K562 (cell line): ENCODE results near the gene ZNF672.

Experiments used
- CBX8 ChIP-seq: fragments of 200-600 bp; sonication (generic); IDR thresholded peaks from 2 replicates; pipeline ENCODE4 v1.6.1; 2012; ENCODE audit warnings: borderline replicate concordance, mixed run types, low read depth, mild to moderate bottlenecking, moderate library complexity, mixed read lengths, low read length, control low read depth, inconsistent platforms; ENCODE audit not compliant: poor library complexity, severe bottlenecking; ENCODE audit errors: extremely low read depth
- HMGXB4 ChIP-seq: sonication (generic); formaldehyde crosslinking; IDR thresholded peaks from 2 replicates; pipeline ENCODE4 v1.8.1; 2023; ENCODE audit warnings: mild to moderate bottlenecking, missing genetic modification reagents
- JUN ChIP-seq, 2 experiments: sonication (generic) in 1 of 2; formaldehyde crosslinking in 1 of 2; IDR thresholded peaks; 2 replicates each; pipeline versions ENCODE4 v1.6.1 to v1.8.0; 2012 to 2022; ENCODE audit warnings: borderline replicate concordance in 2 of 2, mild to moderate bottlenecking in 2 of 2, improper control_type of control experiment in 1 of 2, low read depth in 1 of 2, low read length in 1 of 2, missing genetic modification reagents in 1 of 2
- POLR2A ChIP-seq: fragments of 450-650 bp; conservative IDR thresholded peaks from 2 replicates; pipeline ENCODE4 v1.6.1; 2016
- SRF ChIP-seq, 2 experiments: fragments of 250-450, 450-650 bp in 1 of 2; sonication (Bioruptor Pico) in 1 of 2; sonication (generic) in 1 of 2; formaldehyde crosslinking; IDR thresholded peaks; 2 replicates each; pipeline versions ENCODE4 v1.5.0 to v1.5.1; 2020 to 2022; ENCODE audit warnings: mild to moderate bottlenecking in 1 of 2, missing genetic modification reagents in 1 of 2
- ZBTB7A ChIP-seq: IDR thresholded peaks from 2 replicates; pipeline ENCODE4 v1.6.1; 2011; ENCODE audit warnings: low read depth, mild to moderate bottlenecking, low read length, moderate library complexity, borderline replicate concordance; ENCODE audit not compliant: control insufficient read depth
- ZNF274 ChIP-seq: IDR thresholded peaks from 2 replicates; pipeline ENCODE4 v1.6.1; 2011; ENCODE audit warnings: low read depth, mild to moderate bottlenecking, low read length, moderate library complexity, borderline replicate concordance
- TF ChIP-seq, protein P1 (sequence below): fragments of 250-450 bp; sonication (Bioruptor Pico); IDR thresholded peaks from 2 replicates; pipeline ENCODE4 v1.5.0; 2022; ENCODE audit warnings: mild to moderate bottlenecking
- TF ChIP-seq, protein P2 (sequence below): fragments of 450-650 bp; IDR thresholded peaks from 2 replicates; pipeline ENCODE4 v1.6.1; 2018; ENCODE audit not compliant: partially characterized antibody

DNA sequence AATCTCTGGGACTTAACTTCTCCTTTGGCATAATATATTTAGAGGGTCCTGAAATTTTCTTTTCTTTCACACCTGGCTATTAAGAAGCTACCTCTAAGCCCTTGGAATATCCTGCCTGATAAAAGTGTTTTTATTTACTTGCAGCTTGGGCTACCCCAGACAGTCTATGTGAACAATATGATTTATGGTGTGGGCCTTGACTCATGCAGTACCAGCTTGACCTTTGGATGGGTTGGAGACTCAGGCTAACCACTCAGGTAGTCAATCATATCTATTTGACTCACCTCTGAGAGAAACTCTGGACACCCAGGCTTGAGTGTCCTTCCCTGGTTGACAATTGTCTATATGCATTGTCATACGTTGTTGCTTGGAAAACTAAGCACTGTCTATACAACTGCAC lies 54.6 kb downstream of the ZNF672 start:
- TF ChIP-seq HMGXB4 (no peak), JUN (IDR thresholded peaks at IDR 0.05; ENCODE audit: borderline replicate concordance, low read depth, low read length) (no peak), JUN (CRISPR knock-in tag; IDR thresholded peaks at IDR 0.05; ENCODE audit: borderline replicate concordance) (no peak), ZBTB7A (no peak), ZNF274 (no peak), POLR2A (no peak), SRF (CRISPR knock-in tag; IDR thresholded peaks at IDR 0.05) (no peak), CBX8 (no peak)
- TF ChIP-seq, protein P1, sequence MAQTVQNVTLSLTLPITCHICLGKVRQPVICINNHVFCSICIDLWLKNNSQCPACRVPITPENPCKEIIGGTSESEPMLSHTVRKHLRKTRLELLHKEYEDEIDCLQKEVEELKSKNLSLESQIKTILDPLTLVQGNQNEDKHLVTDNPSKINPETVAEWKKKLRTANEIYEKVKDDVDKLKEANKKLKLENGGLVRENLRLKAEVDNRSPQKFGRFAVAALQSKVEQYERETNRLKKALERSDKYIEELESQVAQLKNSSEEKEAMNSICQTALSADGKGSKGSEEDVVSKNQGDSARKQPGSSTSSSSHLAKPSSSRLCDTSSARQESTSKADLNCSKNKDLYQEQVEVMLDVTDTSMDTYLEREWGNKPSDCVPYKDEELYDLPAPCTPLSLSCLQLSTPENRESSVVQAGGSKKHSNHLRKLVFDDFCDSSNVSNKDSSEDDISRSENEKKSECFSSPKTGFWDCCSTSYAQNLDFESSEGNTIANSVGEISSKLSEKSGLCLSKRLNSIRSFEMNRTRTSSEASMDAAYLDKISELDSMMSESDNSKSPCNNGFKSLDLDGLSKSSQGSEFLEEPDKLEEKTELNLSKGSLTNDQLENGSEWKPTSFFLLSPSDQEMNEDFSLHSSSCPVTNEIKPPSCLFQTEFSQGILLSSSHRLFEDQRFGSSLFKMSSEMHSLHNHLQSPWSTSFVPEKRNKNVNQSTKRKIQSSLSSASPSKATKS (CRISPR knock-in tag): no peak
- TF ChIP-seq, protein P2, sequence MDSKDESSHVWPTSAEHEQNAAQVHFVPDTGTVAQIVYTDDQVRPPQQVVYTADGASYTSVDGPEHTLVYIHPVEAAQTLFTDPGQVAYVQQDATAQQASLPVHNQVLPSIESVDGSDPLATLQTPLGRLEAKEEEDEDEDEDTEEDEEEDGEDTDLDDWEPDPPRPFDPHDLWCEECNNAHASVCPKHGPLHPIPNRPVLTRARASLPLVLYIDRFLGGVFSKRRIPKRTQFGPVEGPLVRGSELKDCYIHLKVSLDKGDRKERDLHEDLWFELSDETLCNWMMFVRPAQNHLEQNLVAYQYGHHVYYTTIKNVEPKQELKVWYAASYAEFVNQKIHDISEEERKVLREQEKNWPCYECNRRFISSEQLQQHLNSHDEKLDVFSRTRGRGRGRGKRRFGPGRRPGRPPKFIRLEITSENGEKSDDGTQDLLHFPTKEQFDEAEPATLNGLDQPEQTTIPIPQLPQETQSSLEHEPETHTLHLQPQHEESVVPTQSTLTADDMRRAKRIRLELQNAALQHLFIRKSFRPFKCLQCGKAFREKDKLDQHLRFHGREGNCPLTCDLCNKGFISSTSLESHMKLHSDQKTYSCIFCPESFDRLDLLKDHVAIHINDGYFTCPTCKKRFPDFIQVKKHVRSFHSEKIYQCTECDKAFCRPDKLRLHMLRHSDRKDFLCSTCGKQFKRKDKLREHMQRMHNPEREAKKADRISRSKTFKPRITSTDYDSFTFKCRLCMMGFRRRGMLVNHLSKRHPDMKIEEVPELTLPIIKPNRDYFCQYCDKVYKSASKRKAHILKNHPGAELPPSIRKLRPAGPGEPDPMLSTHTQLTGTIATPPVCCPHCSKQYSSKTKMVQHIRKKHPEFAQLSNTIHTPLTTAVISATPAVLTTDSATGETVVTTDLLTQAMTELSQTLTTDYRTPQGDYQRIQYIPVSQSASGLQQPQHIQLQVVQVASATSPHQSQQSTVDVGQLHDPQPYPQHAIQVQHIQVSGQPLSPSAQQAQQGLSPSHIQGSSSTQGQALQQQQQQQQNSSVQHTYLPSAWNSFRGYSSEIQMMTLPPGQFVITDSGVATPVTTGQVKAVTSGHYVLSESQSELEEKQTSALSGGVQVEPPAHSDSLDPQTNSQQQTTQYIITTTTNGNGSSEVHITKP: no peak
